Measurements from ENCODE around the gene RAB37. TPM values are rescaled to one million over a fixed set of nuclear protein-coding genes. Genes with fewer than 3 reads are reported as not detected.

Gene RAB37
- total and polyA plus RNA-seq, 2 of the 13 experiments (the other 11 are each of a cell fraction or from before 2014, with no cell fraction given), result 0.91 to 3.7 TPM

GRCh38 chr17:74738051-74738996 lies 1.3 kb downstream of the RAB37 start (continued):
- TF ChIP-seq HMGXB3 (CRISPR knock-in tag; IDR thresholded peaks at IDR 0.05; ENCODE audit: borderline replicate concordance) (no peak), CHD4 (IDR thresholded peaks at IDR 0.05; ENCODE audit: borderline replicate concordance, low read length) (no peak), ZNF569 (CRISPR knock-in tag; IDR thresholded peaks at IDR 0.05; ENCODE audit: borderline replicate concordance) (no peak), PBX3 (CRISPR knock-in tag; IDR thresholded peaks at IDR 0.05; ENCODE audit: borderline replicate concordance) (no peak), CTCF (CRISPR knock-in tag; IDR thresholded peaks at IDR 0.05) (no peak), ZNF609 (CRISPR knock-in tag; IDR thresholded peaks at IDR 0.05; ENCODE audit: borderline replicate concordance) (peak; percentile 83; the same call in 1 of the 2 replicates), ZBTB44 (CRISPR knock-in tag; IDR thresholded peaks at IDR 0.05) (no peak), MAFK (conservative IDR thresholded peaks at IDR 0.05 in 1 of 2, IDR thresholded peaks at IDR 0.05 in 1 of 2; ENCODE audit: low read length in 2 of 2) (no peak), TRAFD1 (CRISPR knock-in tag; IDR thresholded peaks at IDR 0.05; ENCODE audit: borderline replicate concordance) (no peak)

Measured in HepG2 (cell line).